Sigmoid colon (tissue), 4 donors: ENCODE results near the gene RHBDF1.

Source experiments
- EP300 ChIP-seq, 4 donors: sonication (generic); formaldehyde crosslinking; IDR thresholded peaks; one replicate each; pipeline ENCODE4 v1.6.1; 2017; ENCODE audit warnings: antibody characterized with exemption in 4 of 4
- TF ChIP-seq, protein P1 (sequence below), 4 experiments: fragments of 450-650 bp in 3 of 4; fragments of 200-600 bp in 1 of 4; IDR thresholded peaks; one replicate each; pipeline ENCODE4 v1.5.1; 2016 to 2019; ENCODE audit warnings: antibody characterized with exemption in 4 of 4, mild to moderate bottlenecking in 3 of 4, moderate library complexity in 2 of 4

DNA sequence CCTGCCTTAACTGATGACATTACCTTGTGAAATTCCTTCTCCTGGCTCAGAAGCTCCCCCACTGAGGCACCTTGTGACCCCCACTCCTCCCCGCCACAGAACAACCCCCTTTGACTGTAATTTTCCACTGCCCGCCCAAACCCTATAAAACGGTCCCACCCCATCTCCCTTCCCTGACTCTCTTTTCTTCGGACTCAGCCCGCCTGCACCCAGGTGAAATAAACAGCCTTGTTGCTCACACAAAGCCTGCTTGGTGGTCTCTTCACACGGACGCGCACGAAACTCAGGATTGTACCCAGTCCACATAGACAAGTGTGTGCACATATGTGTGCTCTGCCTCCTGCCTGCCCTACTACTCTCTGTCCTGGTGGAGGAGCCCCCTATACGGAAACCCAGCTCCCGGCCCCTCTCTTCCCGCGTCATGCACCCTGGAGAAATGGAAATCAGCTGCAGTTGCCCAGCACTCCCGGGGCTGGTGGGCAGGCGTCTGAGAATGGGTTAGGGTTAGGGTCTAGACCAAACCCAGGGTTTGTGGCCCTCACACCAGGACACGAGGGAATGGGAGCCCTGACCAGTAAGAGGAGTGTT, 2.4 kb upstream of the RHBDF1 start:
- TF ChIP-seq, protein P1, sequence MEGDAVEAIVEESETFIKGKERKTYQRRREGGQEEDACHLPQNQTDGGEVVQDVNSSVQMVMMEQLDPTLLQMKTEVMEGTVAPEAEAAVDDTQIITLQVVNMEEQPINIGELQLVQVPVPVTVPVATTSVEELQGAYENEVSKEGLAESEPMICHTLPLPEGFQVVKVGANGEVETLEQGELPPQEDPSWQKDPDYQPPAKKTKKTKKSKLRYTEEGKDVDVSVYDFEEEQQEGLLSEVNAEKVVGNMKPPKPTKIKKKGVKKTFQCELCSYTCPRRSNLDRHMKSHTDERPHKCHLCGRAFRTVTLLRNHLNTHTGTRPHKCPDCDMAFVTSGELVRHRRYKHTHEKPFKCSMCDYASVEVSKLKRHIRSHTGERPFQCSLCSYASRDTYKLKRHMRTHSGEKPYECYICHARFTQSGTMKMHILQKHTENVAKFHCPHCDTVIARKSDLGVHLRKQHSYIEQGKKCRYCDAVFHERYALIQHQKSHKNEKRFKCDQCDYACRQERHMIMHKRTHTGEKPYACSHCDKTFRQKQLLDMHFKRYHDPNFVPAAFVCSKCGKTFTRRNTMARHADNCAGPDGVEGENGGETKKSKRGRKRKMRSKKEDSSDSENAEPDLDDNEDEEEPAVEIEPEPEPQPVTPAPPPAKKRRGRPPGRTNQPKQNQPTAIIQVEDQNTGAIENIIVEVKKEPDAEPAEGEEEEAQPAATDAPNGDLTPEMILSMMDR (IDR thresholded peaks at IDR 0.05), result no peak
- no peak for TF ChIP-seq EP300 (IDR thresholded peaks at IDR 0.05)
